OCI-LY7 (cell line): ENCODE data around the gene GPR84. TPM values are rescaled to one million over a fixed set of nuclear protein-coding genes. Genes with fewer than 3 reads are reported as not detected.

Experiments
- BruUV-seq: library from RNA; stranded (reverse); fragments of 400-500 nt; replicated peaks from 2 replicates; lab custom pipeline; 2021; lab: Mats Ljungman, UMichigan
- CTCF ChIA-PET: fragments of 300-600 bp; sonication (Branson Sonifier 250); formaldehyde crosslinking; loops from one replicate; lab custom pipeline; 2022; ENCODE audit warnings: antibody characterized with exemption; ENCODE audit not compliant: unreplicated experiment; lab: Charles Lee
- POLR2A ChIA-PET: fragments of 300-600 bp; sonication (Branson Sonifier 250); formaldehyde crosslinking; loops from one replicate; lab custom pipeline; 2022; ENCODE audit warnings: antibody characterized with exemption; lab: Charles Lee
- DNase-seq: peaks from one replicate; pipeline ENCODE4 v3.0.0-alpha.2; 2015; ENCODE audit warnings: low spot score
- H2AFZ ChIP-seq: fragments of 200-600 bp; sonication (generic), shearing (Covaris generic); 2 replicates; pipeline ENCODE4 v1.6.1; 2014; ENCODE audit warnings: mild to moderate bottlenecking, antibody characterized with exemption, low read length, moderate library complexity
- H3K27ac ChIP-seq: fragments of 200-600 bp; sonication (generic); 2 replicates; pipeline ENCODE4 v1.5.1; 2014; ENCODE audit warnings: mixed run types, low read depth, mild to moderate bottlenecking, moderate library complexity, low read length, inconsistent platforms; ENCODE audit not compliant: poor library complexity, severe bottlenecking
- H3K36me3 ChIP-seq: fragments of 200-600 bp; sonication (generic); 2 replicates; pipeline ENCODE4 v1.6.1; 2014; ENCODE audit warnings: mild to moderate bottlenecking, antibody characterized with exemption, low read length, moderate library complexity, mixed read lengths; ENCODE audit not compliant: insufficient read depth
- H3K4me1 ChIP-seq: fragments of 200-600 bp; sonication (generic); 2 replicates; pipeline ENCODE4 v1.5.1; 2014; ENCODE audit warnings: mild to moderate bottlenecking, low read length; ENCODE audit not compliant: insufficient read depth, poor library complexity, severe bottlenecking
- H3K4me2 ChIP-seq: fragments of 200-600 bp; sonication (generic); 2 replicates; pipeline ENCODE4 v1.6.1; 2014; ENCODE audit warnings: mild to moderate bottlenecking, low read length
- H3K4me3 ChIP-seq: fragments of 200-600 bp; sonication (generic); 2 replicates; pipeline ENCODE4 v1.5.1; 2014; ENCODE audit warnings: mild to moderate bottlenecking, low read depth, low read length; ENCODE audit not compliant: poor library complexity, severe bottlenecking
- H3K79me2 ChIP-seq: fragments of 200-600 bp; sonication (generic); 2 replicates; pipeline ENCODE4 v1.6.1; 2016; ENCODE audit warnings: low read depth, mild to moderate bottlenecking, low read length, moderate library complexity, mixed read lengths; ENCODE audit not compliant: insufficient read depth
- H3K9me2 ChIP-seq: fragments of 200-600 bp; sonication (generic); 2 replicates; pipeline ENCODE4 v1.6.1; 2016; ENCODE audit warnings: mild to moderate bottlenecking, low read length, mixed read lengths; ENCODE audit not compliant: insufficient read depth
- H3K9me3 ChIP-seq: fragments of 200-600 bp; sonication (generic); 2 replicates; pipeline ENCODE4 v1.6.1; 2014; ENCODE audit warnings: mild to moderate bottlenecking, mixed run types, low read length, mixed read lengths
- H4K20me1 ChIP-seq: fragments of 200-600 bp; sonication (generic); 2 replicates; pipeline ENCODE4 v1.6.1; 2014; ENCODE audit warnings: mild to moderate bottlenecking, antibody characterized with exemption, low read length, moderate library complexity, mixed read lengths; ENCODE audit not compliant: insufficient read depth
- CTCF ChIP-seq: fragments of 200-600 bp; sonication (generic); conservative IDR thresholded peaks from 2 replicates; pipeline ENCODE4 v1.5.1; 2014; ENCODE audit warnings: mild to moderate bottlenecking, antibody characterized with exemption, low read length, moderate library complexity, mixed read lengths
- EZH2phosphoT487 ChIP-seq: fragments of 200-600 bp; sonication (generic); IDR thresholded peaks from 2 replicates; pipeline ENCODE4 v1.6.1; 2018; ENCODE audit warnings: low read depth, borderline replicate concordance, mild to moderate bottlenecking, mixed run types, antibody characterized with exemption, low read length, moderate library complexity, mixed read lengths
- intact Hi-C: fragments of 100-400 bp; cut with micrococcal nuclease; formaldehyde crosslinking; loops from one replicate; pipeline ENCODE4 v1.10.0; 2022; ENCODE audit not compliant: unreplicated experiment
- total RNA-seq, 2 experiments: library from RNA; depleted of rRNA in 1 of 2; stranded (reverse); fragments of >200 nt in 1 of 2; shearing (Covaris generic) in 1 of 2; gene quantifications; 2 replicates each; pipeline ENCODE4 v1.2.3, GENCODE V29; 2014 to 2022

Gene GPR84
- total RNA-seq, 2 experiments from 2014 or later = 0.30 TPM; not detected in 1

GRCh38 chr12:54375259-54375579 lies 10.9 kb upstream of the GPR84 start:
- Histone ChIP-seq H3K36me3 (no peaks in the 10 kb centered on the region), H3K9me2 (no peaks in the 10 kb centered on the region), H3K9me3 (no peaks in the 10 kb centered on the region), H3K27ac (no peak overlapping the region), H3K4me3 (no peak overlapping the region), H4K20me1 (no peaks in the 10 kb centered on the region), H3K79me2 (no peaks in the 10 kb centered on the region), H2AFZ (no peak overlapping the region), H3K4me1 (peaks cover 17% of the 10 kb centered on the region), H3K4me2 (no peak overlapping the region)
- DNase-seq = no peak
- ChIA-PET POLR2A (interaction anchor here (1.2 kb wide), 1 partner anchor 159 kb away, joined by 3 read pairs; no protein-coding TSS in a partner anchor), CTCF (no interaction called here)
- intact Hi-C loops = no loop called here
- TF ChIP-seq CTCF (no peak), EZH2phosphoT487 (no peak)
- BruUV-seq = no TSS peak

GRCh38 chr12:54374562-54375258 lies 10.4 kb upstream of the GPR84 start:
- Histone ChIP-seq H3K4me1 (peaks cover 13% of the 10 kb centered on the region), H3K4me3 (no peak overlapping the region), H4K20me1 (no peaks in the 10 kb centered on the region), H2AFZ (no peak overlapping the region), H3K9me2 (no peaks in the 10 kb centered on the region), H3K36me3 (no peaks in the 10 kb centered on the region), H3K27ac (no peak overlapping the region), H3K4me2 (no peak overlapping the region), H3K79me2 (no peaks in the 10 kb centered on the region), H3K9me3 (no peaks in the 10 kb centered on the region)
- intact Hi-C loops = no loop called here
- no TSS peak for BruUV-seq
- no peak for DNase-seq
- TF ChIP-seq CTCF = no peak
- no peak for TF ChIP-seq EZH2phosphoT487
- CTCF ChIA-PET = no interaction called here
- POLR2A ChIA-PET = interaction anchor here (1.2 kb wide), 1 partner anchor 159 kb away, joined by 3 read pairs; no protein-coding TSS in a partner anchor
